GM19467 (cell line): ENCODE results near the gene KCP.

Experiments used
- ATAC-seq: cut with Tn5 transposase; IDR thresholded peaks from one replicate; pipeline ENCODE4 v1.9.1; 2021; ENCODE audit warnings: mild to moderate bottlenecking, moderate library complexity; ENCODE audit not compliant: unreplicated experiment

Gene KCP

GRCh38 chr7:128888756-128889095, 21.8 kb downstream of the KCP start:
- ATAC-seq, result no peak

- ATAC-seq, result no peak
These were observed 22.3 kb downstream of the KCP start for GRCh38 chr7:128888039-128888755.

- ATAC-seq, result no peak
These were observed 23.1 kb downstream of the KCP start for GRCh38 chr7:128887169-128888038.

GRCh38 chr7:128886391-128887168, 23.9 kb downstream of the KCP start:
- ATAC-seq, result no peak

GRCh38 chr7:128885370-128886187, 24.9 kb downstream of the KCP start:
- ATAC-seq, result no peak

- no peak for ATAC-seq
These were observed 25.7 kb downstream of the KCP start for GRCh38 chr7:128884561-128885369.

- ATAC-seq, result no peak
These were observed 26.7 kb downstream of the KCP start for GRCh38 chr7:128883622-128884448.

- no peak for ATAC-seq
These were observed 28.4 kb downstream of the KCP start for GRCh38 chr7:128882134-128882533.

GRCh38 chr7:128881458-128882125, 28.9 kb downstream of the KCP start:
- no peak for ATAC-seq

- no peak for ATAC-seq
These were observed 29.6 kb downstream of the KCP start for GRCh38 chr7:128880791-128881457.

- no peak for ATAC-seq
These were observed 30.4 kb downstream of the KCP start for GRCh38 chr7:128879939-128880746.

GRCh38 chr7:128879461-128879938, 31.0 kb downstream of the KCP start:
- no peak for ATAC-seq

GRCh38 chr7:128878226-128879105, 32.0 kb downstream of the KCP start:
- no peak for ATAC-seq

- ATAC-seq, result no peak
These were observed 32.8 kb downstream of the KCP start for GRCh38 chr7:128877756-128878120.

- ATAC-seq, result no peak
These were observed 33.3 kb downstream of the KCP start for GRCh38 chr7:128876978-128877755.
